IPS-18c (cell line): ENCODE results near the gene CHRDL1.

Source experiments
- H3K4me3 ChIP-seq: 2 replicates; pipeline ENCODE4 v1.7.0; 2013; ENCODE audit warnings: low read depth, mild to moderate bottlenecking, low read length, moderate library complexity; ENCODE audit not compliant: insufficient read depth
- H3K9me3 ChIP-seq: one replicate; pipeline ENCODE4 v1.6.1; 2013; ENCODE audit warnings: mild to moderate bottlenecking, low read length, moderate library complexity; ENCODE audit not compliant: control insufficient read depth, insufficient read depth

The CHRDL1 gene

GRCh38 chrX:110750526-110751189, 45.0 kb downstream of the CHRDL1 start:
- H3K9me3 ChIP-seq = no peaks in the 10 kb centered on the region
- no peak overlapping the region for H3K4me3 ChIP-seq

GRCh38 chrX:110748256-110748806, 47.3 kb downstream of the CHRDL1 start:
- Histone ChIP-seq H3K9me3 (no peaks in the 10 kb centered on the region), H3K4me3 (no peak overlapping the region)

- Histone ChIP-seq H3K4me3 (no peak overlapping the region), H3K9me3 (no peaks in the 10 kb centered on the region)
These were observed 49.6 kb downstream of the CHRDL1 start for GRCh38 chrX:110746014-110746413.

- Histone ChIP-seq H3K4me3 (no peak overlapping the region), H3K9me3 (no peaks in the 10 kb centered on the region)
These were observed 50.3 kb downstream of the CHRDL1 start for GRCh38 chrX:110745288-110745687.

- H3K9me3 ChIP-seq = no peaks in the 10 kb centered on the region
- no peak overlapping the region for H3K4me3 ChIP-seq
These were observed 51.8 kb downstream of the CHRDL1 start for GRCh38 chrX:110743679-110744340.

- H3K4me3 ChIP-seq = no peak overlapping the region
- H3K9me3 ChIP-seq = peaks cover 2% of the 10 kb centered on the region
These were observed 54.3 kb downstream of the CHRDL1 start for GRCh38 chrX:110741213-110741796.

GRCh38 chrX:110734894-110735541, 60.6 kb downstream of the CHRDL1 start:
- Histone ChIP-seq H3K9me3 (peaks cover 2% of the 10 kb centered on the region), H3K4me3 (no peak overlapping the region)

- peaks cover 2% of the 10 kb centered on the region for H3K9me3 ChIP-seq
- H3K4me3 ChIP-seq = no peak overlapping the region
These were observed 61.3 kb downstream of the CHRDL1 start for GRCh38 chrX:110734271-110734670.

GRCh38 chrX:110733166-110733565, 62.5 kb downstream of the CHRDL1 start:
- Histone ChIP-seq H3K9me3 (peaks cover 2% of the 10 kb centered on the region), H3K4me3 (no peak overlapping the region)

- Histone ChIP-seq H3K4me3 (no peak overlapping the region), H3K9me3 (peaks cover 2% of the 10 kb centered on the region)
These were observed 63.4 kb downstream of the CHRDL1 start for GRCh38 chrX:110732266-110732665.

GRCh38 chrX:110723844-110724243, 71.8 kb downstream of the CHRDL1 start:
- Histone ChIP-seq H3K4me3 (no peak overlapping the region), H3K9me3 (no peaks in the 10 kb centered on the region)

GRCh38 chrX:110722135-110722534, 73.5 kb downstream of the CHRDL1 start:
- no peak overlapping the region for H3K4me3 ChIP-seq
- H3K9me3 ChIP-seq = no peaks in the 10 kb centered on the region

GRCh38 chrX:110713666-110714065, 82.0 kb downstream of the CHRDL1 start:
- no peaks in the 10 kb centered on the region for H3K9me3 ChIP-seq
- no peak overlapping the region for H3K4me3 ChIP-seq

- Histone ChIP-seq H3K4me3 (no peak overlapping the region), H3K9me3 (no peaks in the 10 kb centered on the region)
These were observed 89.2 kb downstream of the CHRDL1 start for GRCh38 chrX:110706446-110706845.

- Histone ChIP-seq H3K9me3 (no peaks in the 10 kb centered on the region), H3K4me3 (no peak overlapping the region)
These were observed 92.0 kb downstream of the CHRDL1 start for GRCh38 chrX:110703641-110704040.

GRCh38 chrX:110699109-110699508, 96.5 kb downstream of the CHRDL1 start:
- no peaks in the 10 kb centered on the region for H3K9me3 ChIP-seq
- H3K4me3 ChIP-seq = no peak overlapping the region

GRCh38 chrX:110698696-110699095, 96.9 kb downstream of the CHRDL1 start:
- H3K9me3 ChIP-seq = no peaks in the 10 kb centered on the region
- no peak overlapping the region for H3K4me3 ChIP-seq

- Histone ChIP-seq H3K9me3 (no peaks in the 10 kb centered on the region), H3K4me3 (no peak overlapping the region)
These were observed 102.8 kb downstream of the CHRDL1 start for GRCh38 chrX:110692866-110693265.
